OCI-M2 (cell line): ENCODE results near the gene STK11IP.

Experiments
- DNase-seq: peaks from one replicate; lab custom pipeline; 2025; ENCODE audit not compliant: unreplicated experiment; lab: John Stamatoyannopoulos, UW

Gene STK11IP

GRCh38 chr2:219614076-219614860 is 16.6 kb downstream of the STK11IP start:
- no peak for DNase-seq

- no peak for DNase-seq
Observed at GRCh38 chr2:219615036-219615435, 17.4 kb downstream of the STK11IP start.

- DNase-seq, result no peak
Observed at GRCh38 chr2:219615894-219616293, 18.2 kb downstream of the STK11IP start.

- no peak for DNase-seq
Observed at GRCh38 chr2:219616550-219616949, 18.9 kb downstream of the STK11IP start.

GRCh38 chr2:219618733-219619122 is 21.1 kb downstream of the STK11IP start:
- DNase-seq, result no peak

GRCh38 chr2:219619235-219619634 is 21.6 kb downstream of the STK11IP start:
- DNase-seq, result no peak

- DNase-seq, result no peak
Observed at GRCh38 chr2:219620546-219620945, 22.9 kb downstream of the STK11IP start.

GRCh38 chr2:219621935-219622334 is 24.3 kb downstream of the STK11IP start:
- no peak for DNase-seq

- no peak for DNase-seq
Observed at GRCh38 chr2:219622472-219622871, 24.8 kb downstream of the STK11IP start.

- DNase-seq, result no peak
Observed at GRCh38 chr2:219624565-219624964, 26.9 kb downstream of the STK11IP start.

- DNase-seq, result no peak
Observed at GRCh38 chr2:219625179-219625578, 27.5 kb downstream of the STK11IP start.

GRCh38 chr2:219626540-219626939 is 28.9 kb downstream of the STK11IP start:
- DNase-seq, result no peak

GRCh38 chr2:219627103-219628100 is 29.7 kb downstream of the STK11IP start, which contains the start of gene SLC4A3:
Gene SLC4A3 (plus strand): TSS chr2:219627630. CDS start chr2:219627993, 363 bp downstream.
- no peak for DNase-seq

- no peak for DNase-seq
Observed at GRCh38 chr2:219628235-219628985, 30.8 kb downstream of the STK11IP start.

- DNase-seq, result no peak
Observed at GRCh38 chr2:219628986-219629901, 31.6 kb downstream of the STK11IP start.

- no peak for DNase-seq
Observed at GRCh38 chr2:219629976-219630695, 32.5 kb downstream of the STK11IP start.

- no peak for DNase-seq
Observed at GRCh38 chr2:219630770-219631405, 33.2 kb downstream of the STK11IP start.

- DNase-seq, result no peak
Observed at GRCh38 chr2:219631406-219631891, 33.8 kb downstream of the STK11IP start.
